ENCODE measurements around the gene PRIMA1.

The PRIMA1 gene

GRCh38 chr14:93748208-93749075 is 39.8 kb downstream of the PRIMA1 start:
- Mint-ChIP-seq H3K9me3 (no peaks in the 10 kb centered on the region), H3K27me3 (peaks cover 2% of the 10 kb centered on the region), H3K27ac (no peak overlapping the region), H3K36me3 (no peaks in the 10 kb centered on the region), H3K4me3 (no peak overlapping the region), H3K4me1 (no peaks in the 10 kb centered on the region)

GRCh38 chr14:93747560-93747959 is 40.7 kb downstream of the PRIMA1 start:
- peaks cover 2% of the 10 kb centered on the region for H3K27me3 Mint-ChIP-seq
- H3K4me1 Mint-ChIP-seq, result no peaks in the 10 kb centered on the region
- H3K36me3 Mint-ChIP-seq, result no peaks in the 10 kb centered on the region
- no peak overlapping the region for H3K27ac Mint-ChIP-seq
- no peak overlapping the region for H3K4me3 Mint-ChIP-seq
- H3K9me3 Mint-ChIP-seq, result no peaks in the 10 kb centered on the region

- no peak overlapping the region for H3K4me3 Mint-ChIP-seq
- H3K36me3 Mint-ChIP-seq, result no peaks in the 10 kb centered on the region
- no peak overlapping the region for H3K27ac Mint-ChIP-seq
- H3K27me3 Mint-ChIP-seq, result peaks cover 2% of the 10 kb centered on the region
- no peaks in the 10 kb centered on the region for H3K9me3 Mint-ChIP-seq
- no peaks in the 10 kb centered on the region for H3K4me1 Mint-ChIP-seq
These were observed 41.2 kb downstream of the PRIMA1 start for GRCh38 chr14:93747102-93747501.

- Mint-ChIP-seq H3K9me3 (no peaks in the 10 kb centered on the region), H3K27me3 (peaks cover 2% of the 10 kb centered on the region), H3K4me1 (no peaks in the 10 kb centered on the region), H3K4me3 (no peak overlapping the region), H3K36me3 (no peaks in the 10 kb centered on the region), H3K27ac (no peak overlapping the region)
These were observed 42.5 kb downstream of the PRIMA1 start for GRCh38 chr14:93745603-93746273.

- no peak overlapping the region for H3K27ac Mint-ChIP-seq
- H3K36me3 Mint-ChIP-seq, result no peaks in the 10 kb centered on the region
- H3K4me3 Mint-ChIP-seq, result no peak overlapping the region
- H3K9me3 Mint-ChIP-seq, result no peaks in the 10 kb centered on the region
- peaks cover 2% of the 10 kb centered on the region for H3K27me3 Mint-ChIP-seq
- no peaks in the 10 kb centered on the region for H3K4me1 Mint-ChIP-seq
These were observed 43.4 kb downstream of the PRIMA1 start for GRCh38 chr14:93744876-93745275.

- Mint-ChIP-seq H3K27me3 (peaks cover 2% of the 10 kb centered on the region), H3K36me3 (no peaks in the 10 kb centered on the region), H3K27ac (no peak overlapping the region), H3K9me3 (no peaks in the 10 kb centered on the region), H3K4me1 (no peaks in the 10 kb centered on the region), H3K4me3 (no peak overlapping the region)
These were observed 44.1 kb downstream of the PRIMA1 start for GRCh38 chr14:93744176-93744575.

GRCh38 chr14:93743270-93744060 is 44.8 kb downstream of the PRIMA1 start:
- Mint-ChIP-seq H3K27ac (no peak overlapping the region), H3K4me3 (no peak overlapping the region), H3K4me1 (no peaks in the 10 kb centered on the region)

GRCh38 chr14:93742761-93743160 is 45.5 kb downstream of the PRIMA1 start:
- Mint-ChIP-seq H3K4me1 (no peaks in the 10 kb centered on the region), H3K4me3 (no peak overlapping the region), H3K9me3 (no peaks in the 10 kb centered on the region), H3K27ac (no peak overlapping the region), H3K27me3 (peaks cover 4% of the 10 kb centered on the region), H3K36me3 (no peaks in the 10 kb centered on the region)

More at GRCh38 chr14:93743270-93744060, 44.8 kb downstream of the PRIMA1 start:
- peaks cover 4% of the 10 kb centered on the region for H3K27me3 Mint-ChIP-seq
- no peaks in the 10 kb centered on the region for H3K36me3 Mint-ChIP-seq
- H3K9me3 Mint-ChIP-seq, result no peaks in the 10 kb centered on the region

- no peak overlapping the region for H3K4me3 Mint-ChIP-seq
- H3K9me3 Mint-ChIP-seq, result no peaks in the 10 kb centered on the region
- no peak overlapping the region for H3K27ac Mint-ChIP-seq
- peaks cover 8% of the 10 kb centered on the region for H3K27me3 Mint-ChIP-seq
- H3K36me3 Mint-ChIP-seq, result no peaks in the 10 kb centered on the region
- no peaks in the 10 kb centered on the region for H3K4me1 Mint-ChIP-seq
These were observed 46.6 kb downstream of the PRIMA1 start for GRCh38 chr14:93741556-93742230.

- Mint-ChIP-seq H3K27ac (no peak overlapping the region), H3K9me3 (no peaks in the 10 kb centered on the region), H3K4me1 (no peaks in the 10 kb centered on the region), H3K36me3 (no peaks in the 10 kb centered on the region), H3K27me3 (peaks cover 6% of the 10 kb centered on the region), H3K4me3 (no peak overlapping the region)
These were observed 50.7 kb downstream of the PRIMA1 start for GRCh38 chr14:93737634-93738033.

- Mint-ChIP-seq H3K27me3 (peaks cover 6% of the 10 kb centered on the region), H3K36me3 (no peaks in the 10 kb centered on the region), H3K27ac (no peak overlapping the region), H3K4me1 (no peaks in the 10 kb centered on the region), H3K9me3 (no peaks in the 10 kb centered on the region), H3K4me3 (no peak overlapping the region)
These were observed 51.8 kb downstream of the PRIMA1 start for GRCh38 chr14:93736378-93737014.

GRCh38 chr14:93735206-93735605 is 53.1 kb downstream of the PRIMA1 start:
- Mint-ChIP-seq H3K9me3 (no peaks in the 10 kb centered on the region), H3K27me3 (peaks cover 6% of the 10 kb centered on the region), H3K36me3 (no peaks in the 10 kb centered on the region), H3K4me1 (no peaks in the 10 kb centered on the region), H3K4me3 (no peak overlapping the region), H3K27ac (no peak overlapping the region)

- no peaks in the 10 kb centered on the region for H3K4me1 Mint-ChIP-seq
- no peak overlapping the region for H3K4me3 Mint-ChIP-seq
- no peaks in the 10 kb centered on the region for H3K36me3 Mint-ChIP-seq
- H3K27me3 Mint-ChIP-seq, result peaks cover 6% of the 10 kb centered on the region
- no peaks in the 10 kb centered on the region for H3K9me3 Mint-ChIP-seq
- H3K27ac Mint-ChIP-seq, result no peak overlapping the region
These were observed 54.0 kb downstream of the PRIMA1 start for GRCh38 chr14:93734086-93734822.

GRCh38 chr14:93733631-93734030 is 54.7 kb downstream of the PRIMA1 start:
- H3K4me3 Mint-ChIP-seq, result no peak overlapping the region
- H3K27me3 Mint-ChIP-seq, result peaks cover 5% of the 10 kb centered on the region
- no peaks in the 10 kb centered on the region for H3K36me3 Mint-ChIP-seq
- H3K27ac Mint-ChIP-seq, result no peak overlapping the region
- H3K9me3 Mint-ChIP-seq, result no peaks in the 10 kb centered on the region
- no peaks in the 10 kb centered on the region for H3K4me1 Mint-ChIP-seq
